ENCODE data around the gene RUNX3. TPM values are rescaled to one million over a fixed set of nuclear protein-coding genes. Genes with fewer than 3 reads are reported as not detected.

The RUNX3 gene
- total and polyA plus RNA-seq, 2 donors from 2014 or later: 0.47 to 7.9 TPM

GRCh38 chr1:24888971-24889676 lies 41.0 kb downstream of the RUNX3 start:
- H3K36me3 ChIP-seq (ENCODE audit: control insufficient read depth in 2 of 3, insufficient read depth in 3 of 3, low read length in 3 of 3): no peaks in the 10 kb centered on the region
- H3K9ac ChIP-seq (ENCODE audit: low read length in 3 of 3): no peak overlapping the region
- no peaks in the 10 kb centered on the region for H3K9me3 ChIP-seq (ENCODE audit: control insufficient read depth in 2 of 3, insufficient read depth in 1 of 3, low read length in 3 of 3)
- DNase-seq (no peak), FAIRE-seq (no peak)
- no peaks in the 10 kb centered on the region for H3K27me3 ChIP-seq (ENCODE audit: control insufficient read depth, insufficient read depth, low read length)
- H3K4me1 ChIP-seq (ENCODE audit: control insufficient read depth in 2 of 3, insufficient read depth in 2 of 3, low read depth in 1 of 3, low read length in 3 of 3): no peaks in the 10 kb centered on the region
- no peak overlapping the region for H3K4me3 ChIP-seq (ENCODE audit: low read length in 3 of 3)
- intact Hi-C loops (cut with DNase I): no loop called here
- TF ChIP-seq CTCF (IDR thresholded peaks at IDR 0.05; ENCODE audit: borderline replicate concordance, extremely low read depth, insufficient read depth): no peak
- H3K27ac ChIP-seq (ENCODE audit: low read depth in 2 of 2, low read length in 2 of 2): no peak overlapping the region

DNA sequence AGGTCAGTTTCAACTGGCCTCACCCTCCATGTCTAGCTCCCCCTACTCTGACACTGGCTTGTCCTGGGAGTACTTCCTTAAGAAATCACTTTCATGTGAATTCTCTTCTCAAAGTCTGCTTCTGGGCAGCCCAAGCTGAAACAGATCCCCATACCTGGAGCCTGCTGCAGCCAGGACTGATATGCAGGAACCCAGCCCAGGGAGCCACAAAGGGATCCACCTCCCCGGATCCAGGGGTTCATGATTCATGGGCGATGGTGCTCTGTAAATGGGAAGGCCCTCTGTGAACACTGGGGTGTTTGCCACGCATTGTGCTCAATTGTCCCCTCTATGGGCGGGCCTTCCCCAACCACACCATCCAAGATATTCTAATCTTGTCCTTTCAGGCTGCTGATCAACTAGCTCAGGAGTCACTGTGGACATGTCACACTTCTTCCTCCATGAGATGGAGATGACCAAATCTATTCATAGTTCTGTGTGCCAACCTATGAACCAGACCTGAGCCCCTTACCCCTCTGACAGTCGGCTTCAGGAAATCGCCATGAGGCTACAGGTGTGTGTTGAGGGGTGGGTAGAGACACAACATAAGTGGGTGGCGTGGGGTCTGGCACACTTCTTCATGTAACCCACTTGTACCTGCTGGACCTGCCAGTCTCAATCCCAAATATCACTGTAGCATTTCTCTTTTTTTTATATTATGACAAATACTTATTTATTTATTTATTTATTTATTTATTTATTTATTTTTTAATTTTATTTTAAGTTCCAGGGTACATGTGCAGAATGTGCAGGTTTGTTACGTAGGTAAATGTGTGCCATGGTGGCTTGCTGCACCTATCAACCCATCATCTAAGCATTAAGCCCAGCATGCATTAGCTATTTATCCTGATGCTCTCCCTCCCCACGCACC lies 41.8 kb downstream of the RUNX3 start:
- intact Hi-C loops (cut with DNase I): no loop called here
- Histone ChIP-seq H3K4me3 (ENCODE audit: low read length in 3 of 3) (no peak overlapping the region), H3K27me3 (ENCODE audit: control insufficient read depth, insufficient read depth, low read length) (no peaks in the 10 kb centered on the region), H3K27ac (ENCODE audit: low read depth in 2 of 2, low read length in 2 of 2) (no peak overlapping the region), H3K9me3 (ENCODE audit: control insufficient read depth in 2 of 3, insufficient read depth in 1 of 3, low read length in 3 of 3) (peaks cover 0 to under 1% (median 0%) of the 10 kb centered on the region in 3 donors), H3K9ac (ENCODE audit: low read length in 3 of 3) (no peak overlapping the region), H3K36me3 (ENCODE audit: control insufficient read depth in 2 of 3, insufficient read depth in 3 of 3, low read length in 3 of 3) (no peaks in the 10 kb centered on the region), H3K4me1 (ENCODE audit: control insufficient read depth in 2 of 3, insufficient read depth in 2 of 3, low read depth in 1 of 3, low read length in 3 of 3) (no peaks in the 10 kb centered on the region)
- FAIRE-seq (no peak), DNase-seq (peak in 2 of 5 donors; percentile 2 to 13)
- no peak for TF ChIP-seq CTCF (IDR thresholded peaks at IDR 0.05; ENCODE audit: borderline replicate concordance, extremely low read depth, insufficient read depth)

DNA sequence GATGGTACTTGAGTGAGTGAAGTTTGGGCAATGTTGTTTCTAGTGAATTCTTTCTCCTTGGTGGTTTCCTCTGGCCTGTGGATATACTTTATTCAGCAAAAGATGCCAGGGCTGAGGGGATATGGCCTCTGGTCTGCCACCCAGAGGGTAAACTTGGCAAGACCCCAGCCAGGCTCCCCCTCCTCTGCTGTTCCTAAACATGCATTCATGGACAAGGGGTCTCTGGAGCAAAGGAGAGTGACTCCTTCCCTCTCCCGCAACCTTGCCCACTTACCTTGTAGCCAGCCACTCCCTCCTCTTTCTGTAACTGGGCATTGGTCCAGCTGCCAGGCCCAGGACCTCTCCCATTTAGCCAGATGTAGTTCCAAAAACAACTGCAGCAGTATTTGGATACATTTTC lies 43.8 kb downstream of the RUNX3 start:
- Histone ChIP-seq H3K27ac (ENCODE audit: low read depth in 2 of 2, low read length in 2 of 2) (no peak overlapping the region), H3K36me3 (ENCODE audit: control insufficient read depth in 2 of 3, insufficient read depth in 3 of 3, low read length in 3 of 3) (no peaks in the 10 kb centered on the region), H3K4me3 (ENCODE audit: low read length in 3 of 3) (no peak overlapping the region), H3K27me3 (ENCODE audit: control insufficient read depth, insufficient read depth, low read length) (no peaks in the 10 kb centered on the region), H3K9me3 (ENCODE audit: control insufficient read depth in 2 of 3, insufficient read depth in 1 of 3, low read length in 3 of 3) (peaks cover 0 to 7% (median 0%) of the 10 kb centered on the region in 3 donors), H3K9ac (ENCODE audit: low read length in 3 of 3) (no peak overlapping the region), H3K4me1 (ENCODE audit: control insufficient read depth in 2 of 3, insufficient read depth in 2 of 3, low read depth in 1 of 3, low read length in 3 of 3) (no peaks in the 10 kb centered on the region)
- TF ChIP-seq CTCF (IDR thresholded peaks at IDR 0.05; ENCODE audit: borderline replicate concordance, extremely low read depth, insufficient read depth): no peak
- DNase-seq (peak in 2 of 5 donors; percentile 6 to 20), FAIRE-seq (no peak)
- intact Hi-C loops (cut with DNase I): no loop called here
